H9 (cell line): Measurements from ENCODE around the gene HCN4. TPM values are rescaled to one million over a fixed set of nuclear protein-coding genes. Genes with fewer than 3 reads are reported as not detected.
A peak's percentile ranks its signal among the peaks of the same experiment; 100 is the strongest.

Source experiments
- DNase-seq: peaks from one replicate; pipeline ENCODE4 v3.0.0-alpha.2; 2017
- H2AFZ ChIP-seq: one replicate; pipeline ENCODE4 v1.6.1; 2013; ENCODE audit warnings: mild to moderate bottlenecking, low read length, control low read depth, moderate library complexity
- H2AK5ac ChIP-seq: 2 replicates; pipeline ENCODE4 v1.6.1; 2013; ENCODE audit warnings: low read length, control low read depth, mixed read lengths; ENCODE audit not compliant: insufficient read length
- H2BK120ac ChIP-seq: one replicate; pipeline ENCODE4 v1.6.1; 2013; ENCODE audit warnings: low read depth, mild to moderate bottlenecking, low read length, control low read depth, inconsistent platforms; ENCODE audit not compliant: poor library complexity, severe bottlenecking
- H2BK12ac ChIP-seq: 2 replicates; pipeline ENCODE4 v1.6.1; 2013; ENCODE audit warnings: low read length, control low read depth, mixed read lengths, low read depth; ENCODE audit not compliant: insufficient read length
- H2BK15ac ChIP-seq: 2 replicates; pipeline ENCODE4 v1.6.1; 2013; ENCODE audit warnings: low read depth, low read length, control low read depth
- H2BK20ac ChIP-seq: one replicate; pipeline ENCODE4 v1.6.1; 2013; ENCODE audit warnings: low read depth, mild to moderate bottlenecking, low read length, control low read depth, inconsistent platforms; ENCODE audit not compliant: poor library complexity, severe bottlenecking
- H2BK5ac ChIP-seq: 2 replicates; pipeline ENCODE4 v1.6.1; 2013; ENCODE audit warnings: low read length, control low read depth, mixed read lengths; ENCODE audit not compliant: insufficient read length
- H3K14ac ChIP-seq: 2 replicates; pipeline ENCODE4 v1.6.1; 2013; ENCODE audit warnings: low read length, control low read depth; ENCODE audit not compliant: insufficient read depth
- H3K18ac ChIP-seq: 2 replicates; pipeline ENCODE4 v1.6.1; 2013; ENCODE audit warnings: low read depth, mild to moderate bottlenecking, mixed read lengths, low read length, control low read depth; ENCODE audit not compliant: insufficient read length
- H3K23ac ChIP-seq: 2 replicates; pipeline ENCODE4 v1.6.1; 2013; ENCODE audit warnings: low read length, control low read depth, mixed read lengths, low read depth; ENCODE audit not compliant: insufficient read length
- H3K23me2 ChIP-seq: 2 replicates; pipeline ENCODE4 v1.6.1; 2013; ENCODE audit warnings: low read depth, mild to moderate bottlenecking, mixed read lengths, low read length, control low read depth; ENCODE audit not compliant: insufficient read length, poor library complexity, severe bottlenecking
- H3K27ac ChIP-seq: 2 replicates; pipeline ENCODE4 v1.5.1; 2013; ENCODE audit warnings: low read length, control low read depth, mixed read lengths, low read depth; ENCODE audit not compliant: insufficient read length
- H3K27me3 ChIP-seq: 2 replicates; pipeline ENCODE4 v1.6.1; 2013; ENCODE audit warnings: low read length, control low read depth, inconsistent platforms; ENCODE audit not compliant: insufficient read depth
- H3K4ac ChIP-seq: 2 replicates; pipeline ENCODE4 v1.6.1; 2013; ENCODE audit warnings: low read depth, mild to moderate bottlenecking, control low read depth, inconsistent platforms, low read length, moderate library complexity
- H3K4me1 ChIP-seq: 2 replicates; pipeline ENCODE4 v1.6.1; 2013; ENCODE audit warnings: low read length, control low read depth, inconsistent platforms; ENCODE audit not compliant: insufficient read depth
- H3K4me2 ChIP-seq: 2 replicates; pipeline ENCODE4 v1.6.1; 2013; ENCODE audit warnings: low read length, control low read depth, mixed read lengths; ENCODE audit not compliant: insufficient read length, insufficient read depth
- H3K56ac ChIP-seq: 2 replicates; pipeline ENCODE4 v1.6.1; 2013; ENCODE audit warnings: low read depth, mild to moderate bottlenecking, mixed read lengths, low read length, control low read depth; ENCODE audit not compliant: insufficient read length
- H3K79me1 ChIP-seq: 2 replicates; pipeline ENCODE4 v1.6.1; 2013; ENCODE audit warnings: low read depth, mild to moderate bottlenecking, moderate library complexity, low read length, control low read depth, inconsistent platforms; ENCODE audit not compliant: insufficient read depth, poor library complexity, severe bottlenecking
- H3K79me2 ChIP-seq: 2 replicates; pipeline ENCODE4 v1.6.1; 2013; ENCODE audit warnings: low read length, control low read depth, inconsistent platforms; ENCODE audit not compliant: insufficient read depth
- H3K9ac ChIP-seq: 2 replicates; pipeline ENCODE4 v1.6.1; 2013; ENCODE audit warnings: low read length, control low read depth, mixed read lengths; ENCODE audit not compliant: insufficient read length; ENCODE audit errors: extremely low read depth
- H3K9me3 ChIP-seq: one replicate; pipeline ENCODE4 v1.6.1; 2013; ENCODE audit warnings: low read depth, low read length, inconsistent platforms; ENCODE audit not compliant: control insufficient read depth
- H3T11ph ChIP-seq: one replicate; pipeline ENCODE4 v1.6.1; 2013; ENCODE audit warnings: mild to moderate bottlenecking, low read length, control low read depth, inconsistent platforms
- H4K20me1 ChIP-seq: one replicate; pipeline ENCODE4 v1.6.1; 2013; ENCODE audit not compliant: control insufficient read depth, insufficient read length, insufficient read depth
- H4K5ac ChIP-seq: 2 replicates; pipeline ENCODE4 v1.6.1; 2013; ENCODE audit warnings: low read depth, mild to moderate bottlenecking, mixed read lengths, low read length, control low read depth; ENCODE audit not compliant: insufficient read length
- H4K8ac ChIP-seq: replicated peaks from 2 replicates; pipeline ENCODE4 v1.6.1; 2013; ENCODE audit warnings: low read length, control low read depth, mixed read lengths, low read depth; ENCODE audit not compliant: insufficient read length
- H4K91ac ChIP-seq: 2 replicates; pipeline ENCODE4 v1.6.1; 2013; ENCODE audit warnings: low read depth, mild to moderate bottlenecking, moderate library complexity, mixed read lengths, low read length, control low read depth; ENCODE audit not compliant: insufficient read length
- H3K27ac Mint-ChIP-seq, 3 experiments: 2 replicates in 2 of 3; 3 replicates in 1 of 3; pipeline ENCODE4 v1.8.0; 2020 to 2021; ENCODE audit warnings: mixed read lengths in 3 of 3, mild to moderate bottlenecking in 1 of 3, moderate library complexity in 1 of 3
- H3K27me3 Mint-ChIP-seq: 2 replicates; pipeline ENCODE4 v1.8.0; 2021; ENCODE audit warnings: low read depth, mild to moderate bottlenecking, moderate library complexity, mixed read lengths
- H3K36me3 Mint-ChIP-seq, 3 experiments: 2 replicates in 2 of 3; 3 replicates in 1 of 3; pipeline ENCODE4 v1.8.0; 2020 to 2021; ENCODE audit warnings: low read depth in 3 of 3, mixed read lengths in 3 of 3; ENCODE audit not compliant: insufficient read depth in 1 of 3
- H3K4me1 Mint-ChIP-seq, 2 experiments: 2 replicates each; pipeline ENCODE4 v1.8.0; 2020; ENCODE audit warnings: mixed read lengths in 2 of 2
- H3K4me3 Mint-ChIP-seq, 2 experiments: 2 replicates in 1 of 2; 3 replicates in 1 of 2; pipeline ENCODE4 v1.8.0; 2020 to 2021; ENCODE audit warnings: mild to moderate bottlenecking in 2 of 2, mixed read lengths in 2 of 2, moderate library complexity in 1 of 2
- H3K9me3 Mint-ChIP-seq, 2 experiments: 2 replicates in 1 of 2; 3 replicates in 1 of 2; pipeline ENCODE4 v1.8.0; 2020; ENCODE audit warnings: mild to moderate bottlenecking in 2 of 2, mixed read lengths in 2 of 2, moderate library complexity in 1 of 2
- CTCF ChIP-seq: fragments of 200-600 bp; sonication (generic); conservative IDR thresholded peaks from 3 replicates; pipeline ENCODE4 v1.8.0; 2021; ENCODE audit warnings: antibody characterized with exemption, mild to moderate bottlenecking
- WGBS: extraction: QIAGEN DNeasy Blood & Tissue Kit; methylation state at CpG from one replicate; pipeline ENCODE4 v1.1.7; 2013; ENCODE audit warnings: missing lambda C conversion rate, low lambda C conversion rate, mixed read lengths; ENCODE audit not compliant: insufficient read length; ENCODE audit errors: extremely low coverage; 5-methylcytosine and 5-hydroxymethylcytosine counted together
- total RNA-seq: library from RNA; stranded (reverse); gene quantifications from 2 replicates; pipeline ENCODE4 v1.2.1, GENCODE V29; 2021

HCN4 gene
- total RNA-seq, 1 experiment from 2014 or later: 10.5 TPM

- Histone ChIP-seq H2BK15ac (no peak overlapping the region), H3T11ph (no peak overlapping the region), H3K4me1 (no peaks in the 10 kb centered on the region), H3K23me2 (no peaks in the 10 kb centered on the region), H4K20me1 (no peaks in the 10 kb centered on the region), H2BK5ac (no peak overlapping the region), H2AFZ (no peak overlapping the region), H3K79me1 (no peaks in the 10 kb centered on the region), H3K27me3 (no peaks in the 10 kb centered on the region), H4K91ac (no peak overlapping the region), H3K4me2 (no peak overlapping the region), H4K8ac (no peak overlapping the region), H3K9me3 (no peaks in the 10 kb centered on the region), H3K14ac (no peak overlapping the region), H3K9ac (no peak overlapping the region), H3K27ac (no peak overlapping the region), H3K4ac (no peak overlapping the region), H4K5ac (no peak overlapping the region), H3K18ac (no peak overlapping the region), H3K79me2 (no peaks in the 10 kb centered on the region), H3K23ac (no peak overlapping the region), H2BK120ac (no peak overlapping the region), H2BK12ac (no peak overlapping the region), H2AK5ac (no peak overlapping the region), H2BK20ac (no peak overlapping the region), H3K56ac (no peak overlapping the region)
- no peak for TF ChIP-seq CTCF
- no peaks in the 10 kb centered on the region for H3K27me3 Mint-ChIP-seq
- H3K4me3 Mint-ChIP-seq: no peak overlapping the region
- H3K36me3 Mint-ChIP-seq: peaks cover 4 to 6% (median 5%) of the 10 kb centered on the region in 3 experiments; a peak in 4 of 7 replicates
- DNase-seq: no peak
- H3K4me1 Mint-ChIP-seq: peaks cover 4% of the 10 kb centered on the region in 2 experiments; a peak in 3 of 4 replicates
- peak overlapping the region in 1 of 3 experiments; percentile 36; a peak in 1 of 7 replicates for H3K27ac Mint-ChIP-seq
- no CpG with 5 or more reads among the region's 8 CpGs for WGBS
- no peaks in the 10 kb centered on the region for H3K9me3 Mint-ChIP-seq
Measured at GRCh38 chr15:73308305-73308704, 60.5 kb downstream of the HCN4 start.
